Choroid plexus epithelial cell (primary cell): ENCODE data around the gene EPN3.

Experiments used
- DNase-seq: peaks from one replicate; pipeline ENCODE4 v3.0.0-alpha.2; 2010; ENCODE audit warnings: low read depth
- H3K4me3 ChIP-seq: 2 replicates; pipeline ENCODE4 v1.5.1; 2011; ENCODE audit warnings: low read depth, mild to moderate bottlenecking, control low read depth, low read length, moderate library complexity
- TF ChIP-seq, protein P1 (sequence below): conservative IDR thresholded peaks from 2 replicates; pipeline ENCODE4 v1.5.1; 2011; ENCODE audit warnings: low read depth, mild to moderate bottlenecking, control low read depth, inconsistent platforms, low read length, moderate library complexity

The EPN3 gene

GRCh38 chr17:50533720-50534148, 1.2 kb downstream of the EPN3 start:
- peak; percentile 51 for DNase-seq
- TF ChIP-seq, protein P1, sequence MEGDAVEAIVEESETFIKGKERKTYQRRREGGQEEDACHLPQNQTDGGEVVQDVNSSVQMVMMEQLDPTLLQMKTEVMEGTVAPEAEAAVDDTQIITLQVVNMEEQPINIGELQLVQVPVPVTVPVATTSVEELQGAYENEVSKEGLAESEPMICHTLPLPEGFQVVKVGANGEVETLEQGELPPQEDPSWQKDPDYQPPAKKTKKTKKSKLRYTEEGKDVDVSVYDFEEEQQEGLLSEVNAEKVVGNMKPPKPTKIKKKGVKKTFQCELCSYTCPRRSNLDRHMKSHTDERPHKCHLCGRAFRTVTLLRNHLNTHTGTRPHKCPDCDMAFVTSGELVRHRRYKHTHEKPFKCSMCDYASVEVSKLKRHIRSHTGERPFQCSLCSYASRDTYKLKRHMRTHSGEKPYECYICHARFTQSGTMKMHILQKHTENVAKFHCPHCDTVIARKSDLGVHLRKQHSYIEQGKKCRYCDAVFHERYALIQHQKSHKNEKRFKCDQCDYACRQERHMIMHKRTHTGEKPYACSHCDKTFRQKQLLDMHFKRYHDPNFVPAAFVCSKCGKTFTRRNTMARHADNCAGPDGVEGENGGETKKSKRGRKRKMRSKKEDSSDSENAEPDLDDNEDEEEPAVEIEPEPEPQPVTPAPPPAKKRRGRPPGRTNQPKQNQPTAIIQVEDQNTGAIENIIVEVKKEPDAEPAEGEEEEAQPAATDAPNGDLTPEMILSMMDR = no peak
- H3K4me3 ChIP-seq = no peak overlapping the region

- no peak overlapping the region for H3K4me3 ChIP-seq
- no peak for DNase-seq
- TF ChIP-seq, protein P1 = peak; percentile 34
Observed at GRCh38 chr17:50534222-50534978, 1.9 kb downstream of the EPN3 start.

DNA sequence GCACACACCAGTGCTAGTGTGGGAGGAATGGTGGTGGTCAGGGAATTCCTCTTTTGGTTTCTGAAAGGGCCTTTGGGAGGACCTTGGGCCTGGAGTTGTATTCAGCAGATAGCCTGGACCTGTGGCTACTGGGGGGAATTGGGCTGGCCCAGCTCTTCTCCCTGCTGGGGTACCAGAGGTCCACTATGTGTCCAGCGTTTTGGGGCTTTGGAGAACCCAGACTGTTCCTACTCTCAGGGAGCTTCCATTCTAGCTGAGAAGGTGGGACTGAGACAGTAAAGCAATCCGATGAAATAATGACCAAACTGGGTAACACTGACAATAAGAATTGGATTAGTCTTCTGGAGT, 2.4 kb downstream of the EPN3 start:
- no peak for DNase-seq
- TF ChIP-seq, protein P1 = no peak

DNA sequence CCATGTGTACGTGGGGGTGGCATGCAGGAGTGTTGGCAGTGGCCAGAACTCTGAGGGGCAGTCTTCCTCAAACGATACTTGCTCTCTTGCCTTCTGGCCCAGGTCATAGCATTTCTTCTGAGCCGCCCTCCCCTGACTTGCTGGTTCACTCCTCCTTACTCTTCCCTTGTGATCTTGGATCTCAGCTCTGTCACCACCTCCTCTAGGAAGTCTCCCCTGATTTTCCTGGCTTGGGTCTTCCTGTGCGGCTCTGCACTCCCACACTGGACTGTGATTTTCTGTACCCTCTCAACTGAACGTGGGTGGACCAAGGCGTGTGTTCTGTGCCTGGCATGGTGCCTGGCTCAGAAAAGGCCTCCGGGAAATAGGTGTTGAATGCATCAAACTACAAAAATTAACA, 2.9 kb downstream of the EPN3 start:
- no peak for DNase-seq
- TF ChIP-seq, protein P1 = no peak
- no peak overlapping the region for H3K4me3 ChIP-seq

More for the DNA sequence above, 2.4 kb downstream of the EPN3 start:
- no peak overlapping the region for H3K4me3 ChIP-seq

DNA sequence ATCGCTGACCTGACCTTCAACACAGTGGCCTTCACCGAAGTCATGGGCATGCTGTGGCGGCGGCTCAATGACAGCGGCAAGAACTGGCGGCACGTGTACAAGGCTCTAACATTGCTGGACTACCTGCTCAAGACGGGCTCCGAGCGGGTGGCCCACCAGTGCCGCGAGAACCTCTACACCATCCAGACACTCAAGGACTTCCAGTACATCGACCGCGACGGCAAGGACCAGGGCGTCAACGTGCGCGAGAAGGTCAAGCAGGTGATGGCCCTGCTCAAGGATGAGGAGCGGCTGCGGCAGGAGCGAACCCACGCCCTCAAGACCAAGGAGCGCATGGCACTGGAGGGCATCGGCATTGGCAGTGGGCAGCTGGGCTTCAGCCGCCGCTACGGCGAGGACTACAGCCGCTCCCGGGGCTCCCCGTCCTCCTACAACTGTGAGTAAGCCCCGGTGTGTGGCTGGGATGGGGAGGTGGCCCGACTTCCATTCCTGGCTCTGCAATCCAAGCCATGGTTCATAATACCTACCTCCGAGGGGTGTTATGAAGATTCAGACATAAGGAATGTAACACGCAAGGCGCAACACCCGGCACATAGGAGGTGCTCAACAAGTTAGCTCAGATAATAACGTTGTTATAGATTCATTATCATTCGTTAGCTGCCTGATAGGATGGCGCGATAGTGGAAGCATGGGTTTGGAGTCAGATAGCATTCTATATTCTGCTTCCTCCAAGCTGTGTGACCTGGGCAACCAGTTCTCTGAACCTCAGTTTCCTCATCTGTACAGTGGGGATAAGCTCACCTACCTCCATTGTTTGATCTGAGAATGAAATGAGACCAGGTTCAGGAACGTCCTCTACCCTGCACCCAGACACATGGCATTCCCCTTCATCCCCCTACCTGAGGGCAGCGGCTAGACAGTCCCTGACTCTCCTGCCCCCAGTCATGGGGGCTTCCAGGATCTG, 4.4 kb downstream of the EPN3 start:
- H3K4me3 ChIP-seq = no peak overlapping the region
- TF ChIP-seq, protein P1 = no peak
- no peak for DNase-seq

GRCh38 chr17:50537721-50538548, 5.4 kb downstream of the EPN3 start:
- H3K4me3 ChIP-seq = no peak overlapping the region
- TF ChIP-seq, protein P1 = no peak
- no peak for DNase-seq
